ENCODE results near the gene ACSF2.

DNA sequence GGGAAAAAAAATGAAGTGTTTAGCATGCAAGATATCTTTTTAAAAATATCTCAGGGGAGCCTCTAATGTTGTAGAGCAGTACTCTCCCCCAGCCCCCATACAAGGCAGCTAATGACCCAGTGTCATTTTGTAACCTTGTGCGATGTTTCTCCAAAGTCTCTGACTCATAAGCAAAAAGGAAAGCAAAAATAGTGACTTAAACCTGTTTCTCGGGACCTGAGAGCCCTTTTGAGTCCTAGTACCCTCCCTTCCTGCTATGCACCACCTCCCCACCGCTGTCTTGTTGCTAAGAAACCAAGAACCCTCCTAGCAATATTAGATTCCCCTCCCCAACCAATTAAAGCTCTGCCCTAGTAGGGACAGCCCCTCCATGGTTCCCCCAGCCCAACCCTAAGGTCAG, 85.0 kb downstream of the ACSF2 start:
- TF ChIP-seq, protein P1, sequence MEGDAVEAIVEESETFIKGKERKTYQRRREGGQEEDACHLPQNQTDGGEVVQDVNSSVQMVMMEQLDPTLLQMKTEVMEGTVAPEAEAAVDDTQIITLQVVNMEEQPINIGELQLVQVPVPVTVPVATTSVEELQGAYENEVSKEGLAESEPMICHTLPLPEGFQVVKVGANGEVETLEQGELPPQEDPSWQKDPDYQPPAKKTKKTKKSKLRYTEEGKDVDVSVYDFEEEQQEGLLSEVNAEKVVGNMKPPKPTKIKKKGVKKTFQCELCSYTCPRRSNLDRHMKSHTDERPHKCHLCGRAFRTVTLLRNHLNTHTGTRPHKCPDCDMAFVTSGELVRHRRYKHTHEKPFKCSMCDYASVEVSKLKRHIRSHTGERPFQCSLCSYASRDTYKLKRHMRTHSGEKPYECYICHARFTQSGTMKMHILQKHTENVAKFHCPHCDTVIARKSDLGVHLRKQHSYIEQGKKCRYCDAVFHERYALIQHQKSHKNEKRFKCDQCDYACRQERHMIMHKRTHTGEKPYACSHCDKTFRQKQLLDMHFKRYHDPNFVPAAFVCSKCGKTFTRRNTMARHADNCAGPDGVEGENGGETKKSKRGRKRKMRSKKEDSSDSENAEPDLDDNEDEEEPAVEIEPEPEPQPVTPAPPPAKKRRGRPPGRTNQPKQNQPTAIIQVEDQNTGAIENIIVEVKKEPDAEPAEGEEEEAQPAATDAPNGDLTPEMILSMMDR (IDR thresholded peaks at IDR 0.05) = no peak
- TF ChIP-seq POLR2A (IDR thresholded peaks at IDR 0.05) = no peak

Measured in thyroid gland (tissue), 4 donors.